Muscle of leg (tissue), 11 donors: ENCODE measurements around the gene MAG. TPM values are rescaled to one million over a fixed set of nuclear protein-coding genes. Genes with fewer than 3 reads are reported as not detected.

Source experiments
- DNase-seq: peaks from one replicate; pipeline ENCODE4 v3.0.0; 2013
- H3K27ac ChIP-seq: one replicate; pipeline ENCODE4 v1.5.1; 2013; ENCODE audit warnings: mild to moderate bottlenecking, low read length, control low read depth
- H3K27me3 ChIP-seq: one replicate; pipeline ENCODE4 v1.6.1; 2013; ENCODE audit warnings: low read length; ENCODE audit not compliant: control insufficient read depth, insufficient read depth
- H3K36me3 ChIP-seq: one replicate; pipeline ENCODE4 v1.6.1; 2013; ENCODE audit warnings: low read length; ENCODE audit not compliant: control insufficient read depth, insufficient read depth
- H3K4me1 ChIP-seq: one replicate; pipeline ENCODE4 v1.6.1; 2013; ENCODE audit warnings: low read length; ENCODE audit not compliant: control insufficient read depth, insufficient read depth
- H3K4me3 ChIP-seq: one replicate; pipeline ENCODE4 v1.5.1; 2013; ENCODE audit warnings: low read length, control low read depth
- H3K9me3 ChIP-seq: replicated peaks from 2 replicates; pipeline ENCODE4 v1.6.1; 2013; ENCODE audit warnings: low read depth, low read length; ENCODE audit not compliant: control insufficient read depth
- WGBS: methylation state at CpG from one replicate; pipeline ENCODE4 v1.1.5; 2013; ENCODE audit warnings: missing lambda C conversion rate; ENCODE audit not compliant: insufficient coverage; 5-methylcytosine and 5-hydroxymethylcytosine counted together
- polyA plus RNA-seq, 8 donors: library from polyadenylated mRNA; unstranded; fragments of 120-200 nt; gene quantifications; one replicate each; pipeline versions ENCODE4 v1.2.1 to v1.2.3, GENCODE V29; 2013; ENCODE audit warnings: inconsistent platforms in 1 of 8, low replicate concordance in 1 of 8; ENCODE audit not compliant: insufficient read length in 8 of 8, insufficient read depth in 1 of 8
- total RNA-seq: library from RNA; stranded (reverse); fragments of 120-200 nt; gene quantifications from one replicate; pipeline ENCODE4 v1.2.4, GENCODE V29; 2013

Gene MAG
- total and polyA plus RNA-seq, 9 donors: 0.16 to 2.6 (median 0.53) TPM

DNA sequence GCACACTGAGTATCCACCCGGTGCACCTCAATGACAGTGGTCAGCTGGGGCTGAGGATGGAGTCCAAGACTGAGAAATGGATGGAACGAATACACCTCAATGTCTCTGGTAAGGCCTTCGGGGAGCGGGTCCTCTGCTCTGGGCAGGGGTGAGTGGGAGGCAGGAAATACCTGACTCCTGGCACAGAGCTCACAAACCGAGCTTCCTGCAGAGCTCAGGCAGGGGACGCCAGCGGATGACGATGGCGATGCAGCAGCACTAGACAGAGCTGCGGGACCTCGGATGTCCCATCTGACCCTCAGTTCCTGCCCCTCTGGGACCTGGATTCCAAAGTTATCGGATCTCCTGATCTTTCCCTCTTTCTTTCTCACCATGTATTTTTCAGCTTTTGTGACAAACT, 40.9 kb downstream of the MAG start:
- no peak overlapping the region for H3K4me3 ChIP-seq
- no peak overlapping the region for H3K27ac ChIP-seq
- no peaks in the 10 kb centered on the region for H3K36me3 ChIP-seq
- no peaks in the 10 kb centered on the region for H3K9me3 ChIP-seq
- no peak for DNase-seq
- no peaks in the 10 kb centered on the region for H3K27me3 ChIP-seq
- H3K4me1 ChIP-seq: no peaks in the 10 kb centered on the region
- WGBS: 56% methylated on average over 12 of the region's 12 CpGs

DNA sequence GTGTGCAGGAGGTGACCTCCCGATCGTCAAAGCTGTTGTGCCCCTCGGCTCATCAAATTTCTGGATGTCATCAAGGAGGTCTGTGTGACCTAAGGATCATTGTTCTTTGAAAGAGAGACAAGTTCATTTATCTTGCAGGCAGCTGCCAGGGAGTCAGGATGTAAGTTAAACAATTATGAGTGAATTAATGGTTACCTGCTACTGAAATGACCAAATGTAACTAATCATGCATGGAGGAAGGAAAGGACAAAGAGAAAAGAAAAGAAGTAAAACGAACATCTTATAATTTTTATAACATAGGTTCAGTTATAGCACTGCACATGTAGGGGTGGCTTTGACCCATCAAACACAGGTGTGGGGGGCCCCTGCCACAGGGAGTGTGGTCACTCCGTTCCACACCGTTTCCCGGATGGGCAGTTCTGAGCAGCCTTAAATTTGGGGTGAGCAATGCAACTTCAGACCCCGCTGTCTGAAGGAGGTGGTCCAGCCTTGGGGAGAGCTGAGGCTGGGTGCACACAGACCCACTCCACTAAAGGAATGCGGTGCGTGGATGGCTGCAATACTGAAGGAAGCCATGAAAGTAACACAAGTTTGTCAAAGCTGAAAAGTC, 42.3 kb downstream of the MAG start:
- no peaks in the 10 kb centered on the region for H3K4me1 ChIP-seq
- no peak overlapping the region for H3K27ac ChIP-seq
- no peak overlapping the region for H3K4me3 ChIP-seq
- 89% methylated on average over 9 of the region's 10 CpGs for WGBS
- no peaks in the 10 kb centered on the region for H3K27me3 ChIP-seq
- no peak for DNase-seq
- no peaks in the 10 kb centered on the region for H3K9me3 ChIP-seq
- H3K36me3 ChIP-seq: no peaks in the 10 kb centered on the region

DNA sequence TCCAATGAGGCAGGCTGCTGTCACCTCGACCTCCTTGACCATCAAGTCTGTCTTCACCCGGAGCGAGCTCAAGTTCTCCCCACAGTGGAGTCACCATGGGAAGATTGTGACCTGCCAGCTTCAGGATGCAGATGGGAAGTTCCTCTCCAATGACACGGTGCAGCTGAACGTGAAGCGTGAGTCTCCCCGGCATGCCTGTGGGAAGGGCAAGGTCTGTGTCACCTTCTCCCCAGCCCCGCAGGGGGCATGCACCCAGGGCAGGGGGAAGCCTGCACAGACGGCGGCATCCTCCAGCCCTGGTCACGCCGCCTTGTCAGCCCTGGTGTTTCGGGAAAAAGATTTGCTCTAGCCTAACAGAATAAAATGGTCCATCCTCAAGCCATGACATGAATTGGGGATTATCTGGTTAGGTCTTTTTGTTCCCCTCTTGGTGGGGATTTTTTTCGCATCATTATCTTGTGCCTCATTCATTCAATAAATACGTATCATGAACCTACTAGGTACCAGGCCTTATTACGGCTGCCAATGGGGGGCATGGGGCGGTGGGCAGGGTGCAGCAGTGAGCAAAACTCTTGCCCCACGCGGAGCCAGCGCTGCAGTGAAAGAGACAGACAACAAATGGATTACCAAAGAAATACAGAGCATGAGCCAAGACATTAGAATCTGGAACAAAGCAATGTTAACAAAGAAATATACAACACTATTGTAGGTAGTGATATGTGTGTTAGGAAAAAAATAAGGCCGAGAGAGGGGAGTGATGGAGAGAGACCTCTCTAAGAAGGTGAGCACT, 44.4 kb downstream of the MAG start:
- H3K4me1 ChIP-seq: no peaks in the 10 kb centered on the region
- H3K27ac ChIP-seq: no peak overlapping the region
- no peaks in the 10 kb centered on the region for H3K9me3 ChIP-seq
- no peaks in the 10 kb centered on the region for H3K36me3 ChIP-seq
- no peaks in the 10 kb centered on the region for H3K27me3 ChIP-seq
- no peak overlapping the region for H3K4me3 ChIP-seq
- no peak for DNase-seq
- 76% methylated on average over 7 of the region's 21 CpGs for WGBS

DNA sequence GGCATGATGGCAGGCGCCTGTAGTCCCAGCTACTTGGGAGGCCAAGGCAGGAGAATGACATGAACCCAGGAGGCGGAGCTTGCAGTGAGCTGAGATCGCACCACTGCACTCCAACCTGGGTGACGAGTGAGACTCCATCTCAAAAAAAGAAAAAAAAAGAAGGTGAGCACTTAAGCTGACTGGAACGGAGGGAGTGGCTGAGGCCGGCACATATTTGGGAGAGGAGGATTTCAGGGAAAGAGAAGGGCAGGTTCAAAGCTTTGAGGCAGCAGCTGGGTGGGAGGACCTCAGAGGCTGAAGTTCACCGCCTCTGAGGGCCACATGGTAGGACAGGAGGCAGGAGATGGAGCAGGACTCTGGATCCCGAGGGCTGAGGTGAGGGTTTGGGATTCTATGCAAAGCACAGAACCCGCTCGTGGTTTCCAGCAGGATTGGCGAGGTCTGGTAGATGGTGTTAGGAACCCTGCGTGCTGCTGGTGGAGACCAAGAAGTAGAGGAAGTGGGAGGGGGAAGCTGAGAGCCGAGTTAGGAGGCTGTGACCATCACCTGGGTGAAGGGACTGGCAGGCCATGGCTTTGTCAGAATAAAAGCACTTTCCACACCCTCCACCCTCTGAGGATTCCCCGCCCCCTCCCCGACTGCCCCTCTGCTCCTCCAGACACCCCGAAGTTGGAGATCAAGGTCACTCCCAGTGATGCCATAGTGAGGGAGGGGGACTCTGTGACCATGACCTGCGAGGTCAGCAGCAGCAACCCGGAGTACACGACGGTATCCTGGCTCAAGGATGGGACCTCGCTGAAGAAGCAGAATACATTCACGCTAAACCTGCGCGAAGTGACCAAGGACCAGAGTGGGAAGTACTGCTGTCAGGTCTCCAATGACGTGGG, 45.4 kb downstream of the MAG start:
- WGBS: 82% methylated on average over 20 of the region's 25 CpGs
- H3K27me3 ChIP-seq: no peaks in the 10 kb centered on the region
- no peak overlapping the region for H3K27ac ChIP-seq
- H3K36me3 ChIP-seq: no peaks in the 10 kb centered on the region
- no peak for DNase-seq
- H3K4me1 ChIP-seq: no peaks in the 10 kb centered on the region
- H3K9me3 ChIP-seq: no peaks in the 10 kb centered on the region
- H3K4me3 ChIP-seq: no peak overlapping the region

DNA sequence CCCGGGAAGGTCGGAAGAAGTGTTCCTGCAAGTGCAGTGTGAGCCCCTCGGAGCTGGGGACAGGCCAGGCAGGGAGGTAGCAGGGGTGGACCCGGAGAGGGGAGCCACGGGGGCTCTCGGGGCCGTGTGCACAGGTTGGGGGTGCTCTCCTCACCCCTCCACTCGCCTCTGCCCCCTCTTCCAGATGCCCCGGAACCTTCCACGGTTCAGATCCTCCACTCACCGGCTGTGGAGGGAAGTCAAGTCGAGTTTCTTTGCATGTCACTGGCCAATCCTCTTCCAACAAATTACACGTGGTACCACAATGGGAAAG, 46.0 kb downstream of the MAG start:
- no peaks in the 10 kb centered on the region for H3K4me1 ChIP-seq

DNA sequence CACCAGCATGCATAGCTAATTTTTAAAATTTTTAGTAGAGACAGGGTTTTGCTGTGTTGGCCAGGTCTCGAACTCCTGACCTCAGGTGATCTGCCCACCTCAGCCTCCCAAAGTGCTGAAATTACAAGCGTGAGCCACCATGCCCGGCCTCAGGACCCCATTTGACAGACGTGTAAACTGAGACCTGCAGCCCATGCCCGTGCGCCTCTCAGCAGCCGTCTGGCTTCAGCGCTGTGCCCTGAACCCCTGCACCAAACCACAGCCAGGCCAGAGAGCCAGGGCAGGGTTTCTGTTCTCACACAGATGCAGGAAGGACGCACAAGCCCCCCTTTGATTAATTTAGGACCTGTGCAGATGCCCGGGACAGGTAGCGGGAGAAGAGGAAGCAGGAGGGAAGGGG, 48.5 kb downstream of the MAG start:
- no peaks in the 10 kb centered on the region for H3K9me3 ChIP-seq
- 91% methylated on average over 7 of the region's 11 CpGs for WGBS
- DNase-seq: no peak
- no peak overlapping the region for H3K4me3 ChIP-seq
- H3K36me3 ChIP-seq: no peaks in the 10 kb centered on the region
- H3K27ac ChIP-seq: no peak overlapping the region
- H3K27me3 ChIP-seq: no peaks in the 10 kb centered on the region
- no peaks in the 10 kb centered on the region for H3K4me1 ChIP-seq

More for the DNA sequence above, 46.0 kb downstream of the MAG start:
- no peak overlapping the region for H3K27ac ChIP-seq
- WGBS: 63% methylated on average over 2 of the region's 13 CpGs
- no peaks in the 10 kb centered on the region for H3K27me3 ChIP-seq
- no peaks in the 10 kb centered on the region for H3K36me3 ChIP-seq
- no peaks in the 10 kb centered on the region for H3K9me3 ChIP-seq
- DNase-seq: no peak
- no peak overlapping the region for H3K4me3 ChIP-seq

DNA sequence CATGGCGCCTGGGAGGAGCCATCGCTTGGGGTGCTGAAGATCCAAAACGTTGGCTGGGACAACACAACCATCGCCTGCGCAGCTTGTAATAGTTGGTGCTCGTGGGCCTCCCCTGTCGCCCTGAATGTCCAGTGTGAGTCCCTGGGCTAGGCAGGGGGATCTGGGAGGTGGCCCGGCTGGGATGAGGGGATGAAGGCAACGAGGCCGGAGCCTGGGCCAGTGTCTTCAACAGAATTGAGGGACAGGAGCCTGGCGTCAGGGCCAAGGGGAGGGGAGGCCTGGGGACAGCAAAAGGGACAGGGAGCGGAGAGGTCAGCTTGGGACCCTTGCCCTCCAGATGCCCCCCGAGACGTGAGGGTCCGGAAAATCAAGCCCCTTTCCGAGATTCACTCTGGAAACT, 49.0 kb downstream of the MAG start:
- H3K27me3 ChIP-seq: no peaks in the 10 kb centered on the region

DNA sequence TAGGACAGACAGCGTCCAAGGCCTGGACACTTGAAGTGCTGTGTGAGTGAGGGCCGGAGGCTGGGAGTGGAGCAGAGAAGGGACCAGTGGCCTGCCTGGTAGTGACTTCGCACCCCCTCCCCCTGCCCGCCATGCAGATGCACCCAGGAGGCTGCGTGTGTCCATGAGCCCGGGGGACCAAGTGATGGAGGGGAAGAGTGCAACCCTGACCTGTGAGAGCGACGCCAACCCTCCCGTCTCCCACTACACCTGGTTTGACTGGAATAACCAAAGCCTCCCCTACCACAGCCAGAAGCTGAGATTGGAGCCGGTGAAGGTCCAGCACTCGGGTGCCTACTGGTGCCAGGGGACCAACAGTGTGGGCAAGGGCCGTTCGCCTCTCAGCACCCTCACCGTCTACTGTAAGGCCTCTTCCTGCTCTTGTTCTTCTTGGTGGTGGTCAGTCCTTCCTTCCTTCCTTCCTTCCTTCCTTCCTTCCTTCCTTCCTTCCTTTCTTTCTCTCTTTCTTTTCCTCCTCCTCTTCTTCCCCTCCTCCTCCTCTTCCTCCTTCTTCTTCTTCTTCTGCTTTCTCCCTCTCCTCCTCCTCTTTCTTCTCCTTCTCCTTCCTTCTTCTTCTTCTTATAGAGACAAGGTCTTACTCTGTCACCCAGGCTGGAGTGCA, 49.7 kb downstream of the MAG start:
- Histone ChIP-seq H3K36me3 (no peaks in the 10 kb centered on the region), H3K4me1 (no peaks in the 10 kb centered on the region), H3K27ac (no peak overlapping the region), H3K9me3 (no peaks in the 10 kb centered on the region), H3K27me3 (no peaks in the 10 kb centered on the region), H3K4me3 (no peak overlapping the region)
- 90% methylated on average over 9 of the region's 14 CpGs for WGBS
- DNase-seq: no peak

More for the DNA sequence above, 49.0 kb downstream of the MAG start:
- DNase-seq: no peak
- Histone ChIP-seq H3K27ac (no peak overlapping the region), H3K4me1 (no peaks in the 10 kb centered on the region), H3K9me3 (no peaks in the 10 kb centered on the region), H3K4me3 (no peak overlapping the region), H3K36me3 (no peaks in the 10 kb centered on the region)
- WGBS: 83% methylated on average over 12 of the region's 16 CpGs

DNA sequence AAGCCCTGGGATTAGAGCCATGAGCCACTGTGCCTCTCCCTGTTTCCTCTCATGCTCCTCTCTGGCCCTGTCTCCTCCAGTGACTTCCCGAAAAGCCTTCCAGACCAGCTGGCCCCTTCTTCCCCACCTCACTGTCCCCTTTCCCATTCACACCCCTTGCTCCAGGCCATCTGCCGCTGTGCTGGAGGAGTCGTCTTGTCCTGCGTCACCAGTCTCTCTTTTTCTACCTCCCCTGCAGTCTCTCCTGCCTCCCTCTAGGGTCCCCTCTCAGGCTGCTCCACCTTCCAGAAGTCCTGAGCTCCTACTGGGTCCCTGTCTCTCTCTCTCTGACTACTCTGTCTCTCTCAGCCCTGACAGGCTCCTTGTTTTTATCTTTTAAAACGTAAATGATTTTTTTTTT, 50.5 kb downstream of the MAG start:
- Histone ChIP-seq H3K4me3 (no peak overlapping the region), H3K9me3 (no peaks in the 10 kb centered on the region), H3K36me3 (no peaks in the 10 kb centered on the region), H3K27ac (no peak overlapping the region), H3K4me1 (no peaks in the 10 kb centered on the region), H3K27me3 (no peaks in the 10 kb centered on the region)
- DNase-seq: no peak
- 37% methylated on average over 5 of the region's 5 CpGs for WGBS
